H9 (cell line): ENCODE data around the gene GGA2. TPM values are rescaled to one million over a fixed set of nuclear protein-coding genes. Genes with fewer than 3 reads are reported as not detected.

Experiments used
- DNase-seq: peaks from one replicate; pipeline ENCODE4 v3.0.0-alpha.2; 2017
- H2AFZ ChIP-seq: one replicate; pipeline ENCODE4 v1.6.1; 2013; ENCODE audit warnings: mild to moderate bottlenecking, low read length, control low read depth, moderate library complexity
- H2AK5ac ChIP-seq: 2 replicates; pipeline ENCODE4 v1.6.1; 2013; ENCODE audit warnings: low read length, control low read depth, mixed read lengths; ENCODE audit not compliant: insufficient read length
- H2BK120ac ChIP-seq: one replicate; pipeline ENCODE4 v1.6.1; 2013; ENCODE audit warnings: low read depth, mild to moderate bottlenecking, low read length, control low read depth, inconsistent platforms; ENCODE audit not compliant: poor library complexity, severe bottlenecking
- H2BK12ac ChIP-seq: 2 replicates; pipeline ENCODE4 v1.6.1; 2013; ENCODE audit warnings: low read length, control low read depth, mixed read lengths, low read depth; ENCODE audit not compliant: insufficient read length
- H2BK15ac ChIP-seq: 2 replicates; pipeline ENCODE4 v1.6.1; 2013; ENCODE audit warnings: low read depth, low read length, control low read depth
- H2BK20ac ChIP-seq: one replicate; pipeline ENCODE4 v1.6.1; 2013; ENCODE audit warnings: low read depth, mild to moderate bottlenecking, low read length, control low read depth, inconsistent platforms; ENCODE audit not compliant: poor library complexity, severe bottlenecking
- H2BK5ac ChIP-seq: 2 replicates; pipeline ENCODE4 v1.6.1; 2013; ENCODE audit warnings: low read length, control low read depth, mixed read lengths; ENCODE audit not compliant: insufficient read length
- H3K14ac ChIP-seq: 2 replicates; pipeline ENCODE4 v1.6.1; 2013; ENCODE audit warnings: low read length, control low read depth; ENCODE audit not compliant: insufficient read depth
- H3K18ac ChIP-seq: 2 replicates; pipeline ENCODE4 v1.6.1; 2013; ENCODE audit warnings: low read depth, mild to moderate bottlenecking, mixed read lengths, low read length, control low read depth; ENCODE audit not compliant: insufficient read length
- H3K23ac ChIP-seq: 2 replicates; pipeline ENCODE4 v1.6.1; 2013; ENCODE audit warnings: low read length, control low read depth, mixed read lengths, low read depth; ENCODE audit not compliant: insufficient read length
- H3K23me2 ChIP-seq: 2 replicates; pipeline ENCODE4 v1.6.1; 2013; ENCODE audit warnings: low read depth, mild to moderate bottlenecking, mixed read lengths, low read length, control low read depth; ENCODE audit not compliant: insufficient read length, poor library complexity, severe bottlenecking
- H3K27ac ChIP-seq: 2 replicates; pipeline ENCODE4 v1.5.1; 2013; ENCODE audit warnings: low read length, control low read depth, mixed read lengths, low read depth; ENCODE audit not compliant: insufficient read length
- H3K27me3 ChIP-seq: 2 replicates; pipeline ENCODE4 v1.6.1; 2013; ENCODE audit warnings: low read length, control low read depth, inconsistent platforms; ENCODE audit not compliant: insufficient read depth
- H3K4ac ChIP-seq: 2 replicates; pipeline ENCODE4 v1.6.1; 2013; ENCODE audit warnings: low read depth, mild to moderate bottlenecking, control low read depth, inconsistent platforms, low read length, moderate library complexity
- H3K4me1 ChIP-seq: 2 replicates; pipeline ENCODE4 v1.6.1; 2013; ENCODE audit warnings: low read length, control low read depth, inconsistent platforms; ENCODE audit not compliant: insufficient read depth
- H3K4me2 ChIP-seq: 2 replicates; pipeline ENCODE4 v1.6.1; 2013; ENCODE audit warnings: low read length, control low read depth, mixed read lengths; ENCODE audit not compliant: insufficient read length, insufficient read depth
- H3K56ac ChIP-seq: 2 replicates; pipeline ENCODE4 v1.6.1; 2013; ENCODE audit warnings: low read depth, mild to moderate bottlenecking, mixed read lengths, low read length, control low read depth; ENCODE audit not compliant: insufficient read length
- H3K79me1 ChIP-seq: 2 replicates; pipeline ENCODE4 v1.6.1; 2013; ENCODE audit warnings: low read depth, mild to moderate bottlenecking, moderate library complexity, low read length, control low read depth, inconsistent platforms; ENCODE audit not compliant: insufficient read depth, poor library complexity, severe bottlenecking
- H3K79me2 ChIP-seq: 2 replicates; pipeline ENCODE4 v1.6.1; 2013; ENCODE audit warnings: low read length, control low read depth, inconsistent platforms; ENCODE audit not compliant: insufficient read depth
- H3K9ac ChIP-seq: 2 replicates; pipeline ENCODE4 v1.6.1; 2013; ENCODE audit warnings: low read length, control low read depth, mixed read lengths; ENCODE audit not compliant: insufficient read length; ENCODE audit errors: extremely low read depth
- H3K9me3 ChIP-seq: one replicate; pipeline ENCODE4 v1.6.1; 2013; ENCODE audit warnings: low read depth, low read length, inconsistent platforms; ENCODE audit not compliant: control insufficient read depth
- H3T11ph ChIP-seq: one replicate; pipeline ENCODE4 v1.6.1; 2013; ENCODE audit warnings: mild to moderate bottlenecking, low read length, control low read depth, inconsistent platforms
- H4K20me1 ChIP-seq: one replicate; pipeline ENCODE4 v1.6.1; 2013; ENCODE audit not compliant: control insufficient read depth, insufficient read length, insufficient read depth
- H4K5ac ChIP-seq: 2 replicates; pipeline ENCODE4 v1.6.1; 2013; ENCODE audit warnings: low read depth, mild to moderate bottlenecking, mixed read lengths, low read length, control low read depth; ENCODE audit not compliant: insufficient read length
- H4K8ac ChIP-seq: replicated peaks from 2 replicates; pipeline ENCODE4 v1.6.1; 2013; ENCODE audit warnings: low read length, control low read depth, mixed read lengths, low read depth; ENCODE audit not compliant: insufficient read length
- H4K91ac ChIP-seq: 2 replicates; pipeline ENCODE4 v1.6.1; 2013; ENCODE audit warnings: low read depth, mild to moderate bottlenecking, moderate library complexity, mixed read lengths, low read length, control low read depth; ENCODE audit not compliant: insufficient read length
- H3K27ac Mint-ChIP-seq, 3 experiments: 2 replicates in 2 of 3; 3 replicates in 1 of 3; pipeline ENCODE4 v1.8.0; 2020 to 2021; ENCODE audit warnings: mixed read lengths in 3 of 3, mild to moderate bottlenecking in 1 of 3, moderate library complexity in 1 of 3
- H3K27me3 Mint-ChIP-seq: 2 replicates; pipeline ENCODE4 v1.8.0; 2021; ENCODE audit warnings: low read depth, mild to moderate bottlenecking, moderate library complexity, mixed read lengths
- H3K36me3 Mint-ChIP-seq, 3 experiments: 2 replicates in 2 of 3; 3 replicates in 1 of 3; pipeline ENCODE4 v1.8.0; 2020 to 2021; ENCODE audit warnings: low read depth in 3 of 3, mixed read lengths in 3 of 3; ENCODE audit not compliant: insufficient read depth in 1 of 3
- H3K4me1 Mint-ChIP-seq, 2 experiments: 2 replicates each; pipeline ENCODE4 v1.8.0; 2020; ENCODE audit warnings: mixed read lengths in 2 of 2
- H3K4me3 Mint-ChIP-seq, 2 experiments: 2 replicates in 1 of 2; 3 replicates in 1 of 2; pipeline ENCODE4 v1.8.0; 2020 to 2021; ENCODE audit warnings: mild to moderate bottlenecking in 2 of 2, mixed read lengths in 2 of 2, moderate library complexity in 1 of 2
- H3K9me3 Mint-ChIP-seq, 2 experiments: 2 replicates in 1 of 2; 3 replicates in 1 of 2; pipeline ENCODE4 v1.8.0; 2020; ENCODE audit warnings: mild to moderate bottlenecking in 2 of 2, mixed read lengths in 2 of 2, moderate library complexity in 1 of 2
- CTCF ChIP-seq: fragments of 200-600 bp; sonication (generic); conservative IDR thresholded peaks from 3 replicates; pipeline ENCODE4 v1.8.0; 2021; ENCODE audit warnings: antibody characterized with exemption, mild to moderate bottlenecking
- WGBS: extraction: QIAGEN DNeasy Blood & Tissue Kit; methylation state at CpG from one replicate; pipeline ENCODE4 v1.1.7; 2013; ENCODE audit warnings: missing lambda C conversion rate, low lambda C conversion rate, mixed read lengths; ENCODE audit not compliant: insufficient read length; ENCODE audit errors: extremely low coverage; 5-methylcytosine and 5-hydroxymethylcytosine counted together
- total RNA-seq: library from RNA; stranded (reverse); gene quantifications from 2 replicates; pipeline ENCODE4 v1.2.1, GENCODE V29; 2021

The GGA2 gene
- total RNA-seq, 1 experiment from 2014 or later = 143 TPM

GRCh38 chr16:23435500-23435899 lies 74.8 kb downstream of the GGA2 start:
- no peak overlapping the region for H2BK5ac ChIP-seq
- no peak overlapping the region for H3K14ac ChIP-seq
- peak; percentile 71 for DNase-seq

More at GRCh38 chr16:23435500-23435899, 74.8 kb downstream of the GGA2 start:
- Histone ChIP-seq H3K9ac (no peak overlapping the region), H3K79me2 (no peaks in the 10 kb centered on the region), H3K4me2 (no peak overlapping the region), H3T11ph (no peak overlapping the region), H3K23ac (no peak overlapping the region), H4K8ac (no peak overlapping the region), H2AFZ (no peak overlapping the region), H3K27ac (no peak overlapping the region), H3K4ac (no peak overlapping the region), H3K9me3 (no peaks in the 10 kb centered on the region), H3K27me3 (no peaks in the 10 kb centered on the region), H3K56ac (no peak overlapping the region), H4K20me1 (no peaks in the 10 kb centered on the region), H3K18ac (no peak overlapping the region), H2AK5ac (no peak overlapping the region), H2BK120ac (no peak overlapping the region), H4K5ac (no peak overlapping the region), H3K4me1 (no peaks in the 10 kb centered on the region), H2BK12ac (no peak overlapping the region), H2BK20ac (no peak overlapping the region), H4K91ac (no peak overlapping the region), H2BK15ac (no peak overlapping the region), H3K23me2 (peaks cover 2% of the 10 kb centered on the region), H3K79me1 (no peaks in the 10 kb centered on the region)
- Mint-ChIP-seq H3K4me1 (no peaks in the 10 kb centered on the region), H3K27me3 (no peaks in the 10 kb centered on the region), H3K4me3 (no peak overlapping the region), H3K36me3 (peaks cover 9 to 54% (median 42%) of the 10 kb centered on the region in 3 experiments; a peak in 5 of 7 replicates), H3K9me3 (no peaks in the 10 kb centered on the region; a peak in 1 of 5 replicates), H3K27ac (no peak overlapping the region)
- no CpG with 5 or more reads among the region's 6 CpGs for WGBS
- TF ChIP-seq CTCF = peak; percentile 95
